GM19468 (cell line): Measurements from ENCODE around the gene DLX4.

ENCODE experiments used
- ATAC-seq: cut with Tn5 transposase; IDR thresholded peaks from one replicate; pipeline ENCODE4 v1.9.1; 2021; ENCODE audit warnings: mild to moderate bottlenecking, moderate library complexity, moderate number of reproducible peaks; ENCODE audit not compliant: unreplicated experiment; ENCODE audit errors: extremely low read depth

The DLX4 gene

GRCh38 chr17:49985310-49985990 is 16.5 kb downstream of the DLX4 start:
- no peak for ATAC-seq

- ATAC-seq, result no peak
Measured at GRCh38 chr17:49986396-49987289, 17.7 kb downstream of the DLX4 start.

GRCh38 chr17:49987290-49987585 is 18.2 kb downstream of the DLX4 start:
- ATAC-seq, result no peak

GRCh38 chr17:49987681-49988441 is 18.9 kb downstream of the DLX4 start:
- no peak for ATAC-seq

GRCh38 chr17:49989518-49989880 is 20.5 kb downstream of the DLX4 start:
- no peak for ATAC-seq

- no peak for ATAC-seq
Measured at GRCh38 chr17:49990331-49990730, 21.3 kb downstream of the DLX4 start.

GRCh38 chr17:49990921-49991320 is 21.9 kb downstream of the DLX4 start:
- no peak for ATAC-seq

GRCh38 chr17:49991409-49991808 is 22.4 kb downstream of the DLX4 start:
- no peak for ATAC-seq

GRCh38 chr17:49992191-49992932 is 23.4 kb downstream of the DLX4 start:
- ATAC-seq, result no peak

GRCh38 chr17:49992933-49993422 is 24.0 kb downstream of the DLX4 start:
- ATAC-seq, result no peak

- ATAC-seq, result no peak
Measured at GRCh38 chr17:49993423-49994060, 24.6 kb downstream of the DLX4 start.

- no peak for ATAC-seq
Measured at GRCh38 chr17:49994085-49995054, 25.4 kb downstream of the DLX4 start.

- no peak for ATAC-seq
Measured at GRCh38 chr17:49995055-49995738, 26.2 kb downstream of the DLX4 start, which contains the start of gene DLX3. TSS of gene DLX3 (minus strand) at chr17:49995224. CDS start at chr17:49994998, 226 bp downstream.

- no peak for ATAC-seq
Measured at GRCh38 chr17:49996121-49996494, 27.1 kb downstream of the DLX4 start.

GRCh38 chr17:49996495-49997300 is 27.7 kb downstream of the DLX4 start:
- no peak for ATAC-seq

GRCh38 chr17:49997301-49997650 is 28.3 kb downstream of the DLX4 start:
- no peak for ATAC-seq
